IPS-15b (cell line): ENCODE results near the gene SEPHS2.
"Not testable (repeated sequence)": the region's sequence is repeated elsewhere in the genome, so short reads cannot be mapped to it uniquely, and the experiment has no call there.

Experiments used
- H3K27me3 ChIP-seq: one replicate; pipeline ENCODE4 v1.6.1; 2013; ENCODE audit warnings: low read length; ENCODE audit not compliant: control insufficient read depth, insufficient read depth
- H3K36me3 ChIP-seq: one replicate; pipeline ENCODE4 v1.6.1; 2013; ENCODE audit warnings: low read length; ENCODE audit not compliant: control insufficient read depth, insufficient read depth
- H3K4me1 ChIP-seq: one replicate; pipeline ENCODE4 v1.6.1; 2013; ENCODE audit warnings: mild to moderate bottlenecking, low read length; ENCODE audit not compliant: control insufficient read depth, insufficient read depth
- H3K4me3 ChIP-seq: one replicate; pipeline ENCODE4 v1.5.1; 2013; ENCODE audit warnings: low read depth, low read length
- H3K9ac ChIP-seq: one replicate; pipeline ENCODE4 v1.6.1; 2013; ENCODE audit warnings: low read depth, mild to moderate bottlenecking, low read length
- H3K9me3 ChIP-seq: one replicate; pipeline ENCODE4 v1.6.1; 2013; ENCODE audit warnings: mild to moderate bottlenecking, low read length; ENCODE audit not compliant: control insufficient read depth, insufficient read depth

The SEPHS2 gene

GRCh38 chr16:30478766-30479478, 33.2 kb upstream of the SEPHS2 start:
- H3K9ac ChIP-seq: no peak overlapping the region
- no peaks in the 10 kb centered on the region for H3K9me3 ChIP-seq
- H3K4me3 ChIP-seq: no peak overlapping the region
- H3K36me3 ChIP-seq: no peaks in the 10 kb centered on the region
- peaks cover 7% of the 10 kb centered on the region for H3K27me3 ChIP-seq
- H3K4me1 ChIP-seq: no peaks in the 10 kb centered on the region

DNA sequence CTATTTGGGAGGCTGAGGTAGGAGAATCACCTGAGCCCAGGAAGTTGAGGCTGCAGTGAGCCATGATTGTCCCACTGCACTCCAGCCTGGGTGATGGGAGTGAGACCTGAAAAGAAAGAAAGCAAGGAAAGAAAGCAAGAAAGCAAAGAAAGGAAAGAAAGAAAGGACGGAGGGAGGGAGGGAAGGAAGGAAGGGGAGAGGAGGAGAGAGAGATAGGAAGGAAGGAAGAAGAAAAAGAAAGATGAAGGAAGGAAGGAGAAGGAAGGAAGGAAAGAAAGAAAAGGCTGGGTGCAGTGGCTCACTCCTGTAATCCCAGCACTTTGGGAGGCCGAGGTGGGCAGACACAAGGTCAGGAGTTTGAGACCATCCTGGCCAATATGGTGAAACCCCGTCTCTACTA, 32.1 kb upstream of the SEPHS2 start:
- H3K9me3 ChIP-seq, H3K4me3 ChIP-seq, H3K4me1 ChIP-seq, H3K36me3 ChIP-seq, H3K27me3 ChIP-seq, H3K9ac ChIP-seq: not testable (repeated sequence)

- Histone ChIP-seq H3K27me3 (peaks cover 7% of the 10 kb centered on the region), H3K36me3 (no peaks in the 10 kb centered on the region), H3K9ac (no peak overlapping the region), H3K9me3 (no peaks in the 10 kb centered on the region), H3K4me1 (no peaks in the 10 kb centered on the region), H3K4me3 (no peak overlapping the region)
Measured at GRCh38 chr16:30476991-30477390, 31.3 kb upstream of the SEPHS2 start.

DNA sequence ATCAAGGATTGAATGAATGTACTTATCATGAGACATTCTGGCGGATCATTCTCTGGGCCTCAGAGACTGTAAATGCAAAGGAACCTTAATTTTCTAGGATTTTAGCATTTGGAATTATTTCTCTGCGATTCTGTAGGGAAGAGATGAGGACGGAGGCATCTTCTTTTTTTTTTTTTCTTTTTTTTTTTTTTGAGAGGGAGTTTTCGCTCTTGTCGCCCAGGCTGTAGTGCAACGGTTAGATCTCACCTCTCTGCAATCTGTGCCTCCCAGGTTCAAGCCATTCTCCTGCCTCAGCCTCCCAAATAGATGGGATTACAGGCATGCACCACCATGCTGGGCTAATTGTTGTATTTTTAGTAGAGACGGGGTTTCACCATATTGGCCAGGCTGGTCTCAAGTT, 29.0 kb upstream of the SEPHS2 start:
- no peaks in the 10 kb centered on the region for H3K4me1 ChIP-seq
- no peak overlapping the region for H3K9ac ChIP-seq
- no peaks in the 10 kb centered on the region for H3K36me3 ChIP-seq
- H3K27me3 ChIP-seq: peaks cover 7% of the 10 kb centered on the region
- no peak overlapping the region for H3K4me3 ChIP-seq
- no peaks in the 10 kb centered on the region for H3K9me3 ChIP-seq

- H3K9ac ChIP-seq: no peak overlapping the region
Measured at GRCh38 chr16:30474074-30474452, 28.4 kb upstream of the SEPHS2 start.

GRCh38 chr16:30473231-30474073, 27.8 kb upstream of the SEPHS2 start:
- no peaks in the 10 kb centered on the region for H3K9me3 ChIP-seq
- no peaks in the 10 kb centered on the region for H3K4me1 ChIP-seq
- H3K36me3 ChIP-seq: no peaks in the 10 kb centered on the region
- H3K4me3 ChIP-seq: no peak overlapping the region
- no peak overlapping the region for H3K9ac ChIP-seq
- peaks cover 7% of the 10 kb centered on the region for H3K27me3 ChIP-seq

More at GRCh38 chr16:30474074-30474452, 28.4 kb upstream of the SEPHS2 start:
- Histone ChIP-seq H3K4me1 (no peaks in the 10 kb centered on the region), H3K9me3 (no peaks in the 10 kb centered on the region), H3K36me3 (no peaks in the 10 kb centered on the region), H3K27me3 (peaks cover 7% of the 10 kb centered on the region), H3K4me3 (no peak overlapping the region)

GRCh38 chr16:30472328-30472942, 26.8 kb upstream of the SEPHS2 start, which contains the start of gene ITGAL:
TSS of gene ITGAL (plus strand) at chr16:30472742. CDS start at chr16:30472838, 96 bp downstream.
- Histone ChIP-seq H3K9me3 (no peaks in the 10 kb centered on the region), H3K27me3 (peaks cover 7% of the 10 kb centered on the region), H3K4me3 (no peak within 1 kb of the TSS), H3K36me3 (no peaks in the 10 kb centered on the region), H3K4me1 (no peaks in the 10 kb centered on the region), H3K9ac (no peak within 1 kb of the TSS)

DNA sequence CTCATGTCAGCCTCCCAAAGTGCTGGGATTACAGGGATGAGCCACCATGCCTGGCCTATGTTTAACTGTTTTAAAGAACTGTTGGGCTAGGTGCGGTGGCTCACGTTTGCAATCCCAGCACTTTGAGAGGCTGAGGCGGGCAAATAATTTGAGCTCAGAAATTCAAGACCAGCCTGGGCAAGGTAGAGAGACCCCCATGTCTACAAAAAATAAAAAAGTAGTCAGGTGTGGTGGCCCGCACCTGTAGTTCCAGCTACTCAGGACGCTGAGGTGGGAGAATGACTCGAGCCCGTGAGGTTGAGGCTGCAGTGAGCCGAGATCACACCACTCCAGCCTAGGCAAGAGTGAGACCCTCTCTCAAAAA, 24.9 kb upstream of the SEPHS2 start:
- H3K4me3 ChIP-seq: no peak overlapping the region

DNA sequence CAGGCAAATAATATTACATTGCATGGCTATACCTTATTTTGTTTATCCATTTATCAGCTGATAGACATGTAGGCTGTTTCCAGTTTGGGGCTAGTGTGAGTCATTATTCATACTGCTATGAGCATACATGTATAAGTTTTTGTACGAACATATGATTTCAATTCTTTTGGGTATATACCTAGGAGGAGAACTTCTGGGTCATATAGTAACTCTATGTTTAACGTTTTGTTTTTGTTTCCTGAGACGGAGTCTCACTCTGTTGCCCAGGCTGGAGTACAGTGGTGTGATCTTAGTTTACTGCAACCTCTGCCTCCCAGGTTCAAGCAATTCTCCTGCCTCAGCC, 24.5 kb upstream of the SEPHS2 start:
- Histone ChIP-seq H3K36me3 (no peaks in the 10 kb centered on the region), H3K9ac (no peak overlapping the region), H3K4me3 (no peak overlapping the region), H3K4me1 (no peaks in the 10 kb centered on the region), H3K27me3 (peaks cover 6% of the 10 kb centered on the region), H3K9me3 (no peaks in the 10 kb centered on the region)

More for the DNA sequence above, 24.9 kb upstream of the SEPHS2 start:
- Histone ChIP-seq H3K27me3 (peaks cover 7% of the 10 kb centered on the region), H3K36me3 (no peaks in the 10 kb centered on the region), H3K9me3 (no peaks in the 10 kb centered on the region), H3K9ac (no peak overlapping the region), H3K4me1 (no peaks in the 10 kb centered on the region)

- Histone ChIP-seq H3K9ac (no peak overlapping the region), H3K9me3 (no peaks in the 10 kb centered on the region), H3K27me3 (no peaks in the 10 kb centered on the region), H3K36me3 (no peaks in the 10 kb centered on the region), H3K4me1 (no peaks in the 10 kb centered on the region), H3K4me3 (no peak overlapping the region)
Measured at GRCh38 chr16:30464078-30464477, 18.4 kb upstream of the SEPHS2 start.

GRCh38 chr16:30461426-30461825, 15.8 kb upstream of the SEPHS2 start:
- H3K4me1 ChIP-seq, H3K27me3 ChIP-seq, H3K4me3 ChIP-seq, H3K9me3 ChIP-seq, H3K36me3 ChIP-seq, H3K9ac ChIP-seq: not testable (repeated sequence)

DNA sequence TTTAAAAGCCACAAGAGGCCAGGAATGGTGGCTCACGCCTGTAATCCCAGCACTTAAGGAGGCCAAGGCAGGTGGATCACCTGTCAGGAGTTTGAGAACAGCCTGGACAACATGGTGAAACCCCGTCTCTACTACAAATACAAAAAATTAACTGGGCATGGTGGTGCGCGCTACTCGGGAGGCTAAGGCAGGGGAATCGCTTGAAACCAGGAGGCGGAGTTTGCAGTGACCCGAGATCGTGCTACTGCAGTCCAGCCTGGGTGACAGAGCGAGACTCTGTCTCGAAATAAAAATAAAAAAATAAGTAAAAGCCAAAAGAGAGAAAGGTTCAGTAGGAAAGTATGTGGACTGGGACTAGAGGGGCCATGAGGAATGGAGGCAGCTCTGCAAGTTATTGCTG, 13.8 kb upstream of the SEPHS2 start:
- H3K9ac ChIP-seq: no peak overlapping the region
- no peaks in the 10 kb centered on the region for H3K4me1 ChIP-seq

More for the DNA sequence above, 13.8 kb upstream of the SEPHS2 start:
- Histone ChIP-seq H3K27me3 (no peaks in the 10 kb centered on the region), H3K9me3 (no peaks in the 10 kb centered on the region), H3K4me3 (no peak overlapping the region), H3K36me3 (no peaks in the 10 kb centered on the region)
